ENCODE data around the gene FOXF2. TPM values are rescaled to one million over a fixed set of nuclear protein-coding genes. Genes with fewer than 3 reads are reported as not detected.

FOXF2 gene
- total RNA-seq, 1 experiment from 2014 or later = 2.7 TPM

DNA sequence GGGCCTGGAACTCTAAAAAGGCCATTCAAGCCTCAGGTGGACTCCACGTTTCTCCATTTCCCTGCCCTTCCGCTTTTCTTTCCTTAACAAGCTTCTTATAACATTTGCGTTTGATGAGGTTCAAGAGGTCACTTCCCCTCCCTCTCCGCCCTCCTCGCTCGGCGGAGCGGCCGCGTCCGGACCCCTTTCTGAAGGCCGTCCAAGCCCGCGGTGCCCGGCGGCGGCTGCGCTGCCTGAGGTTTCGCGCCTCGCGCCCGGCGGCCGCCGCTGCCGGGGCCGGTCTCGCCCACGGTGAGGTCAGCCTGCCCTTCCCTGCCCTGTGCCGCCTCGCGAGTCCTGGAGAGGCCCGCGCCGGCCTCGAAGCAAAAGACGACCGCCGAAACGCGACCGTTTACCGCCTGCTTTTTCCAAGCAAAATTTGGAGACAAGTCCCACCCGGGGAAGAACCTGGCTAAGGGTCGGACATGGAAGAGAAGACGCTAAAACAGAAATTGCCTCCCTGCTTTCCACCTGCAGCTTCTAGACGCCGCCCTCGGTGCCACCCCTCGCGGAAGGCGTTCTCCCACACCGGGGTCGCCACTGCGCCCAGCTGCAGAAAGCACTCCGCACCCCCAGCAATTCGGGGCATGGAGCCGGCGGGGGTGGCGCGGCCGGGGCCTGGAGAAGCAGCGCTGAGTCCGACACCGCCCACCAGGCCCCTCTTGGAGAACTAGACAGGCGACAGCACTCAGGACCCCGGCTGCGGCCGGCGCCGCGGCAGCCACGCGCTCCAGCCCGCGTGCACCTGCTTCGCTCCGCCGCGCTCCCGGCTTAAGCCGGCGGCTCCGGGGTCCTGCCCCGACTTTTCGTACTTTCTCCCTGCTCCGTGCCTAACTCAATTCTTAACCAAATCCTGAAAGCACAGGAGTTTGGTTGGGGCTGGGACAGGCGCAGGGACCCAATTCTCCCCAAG is 11.0 kb upstream of the FOXF2 start:
- DNase-seq (ENCODE audit: low read depth) = no peak

DNA sequence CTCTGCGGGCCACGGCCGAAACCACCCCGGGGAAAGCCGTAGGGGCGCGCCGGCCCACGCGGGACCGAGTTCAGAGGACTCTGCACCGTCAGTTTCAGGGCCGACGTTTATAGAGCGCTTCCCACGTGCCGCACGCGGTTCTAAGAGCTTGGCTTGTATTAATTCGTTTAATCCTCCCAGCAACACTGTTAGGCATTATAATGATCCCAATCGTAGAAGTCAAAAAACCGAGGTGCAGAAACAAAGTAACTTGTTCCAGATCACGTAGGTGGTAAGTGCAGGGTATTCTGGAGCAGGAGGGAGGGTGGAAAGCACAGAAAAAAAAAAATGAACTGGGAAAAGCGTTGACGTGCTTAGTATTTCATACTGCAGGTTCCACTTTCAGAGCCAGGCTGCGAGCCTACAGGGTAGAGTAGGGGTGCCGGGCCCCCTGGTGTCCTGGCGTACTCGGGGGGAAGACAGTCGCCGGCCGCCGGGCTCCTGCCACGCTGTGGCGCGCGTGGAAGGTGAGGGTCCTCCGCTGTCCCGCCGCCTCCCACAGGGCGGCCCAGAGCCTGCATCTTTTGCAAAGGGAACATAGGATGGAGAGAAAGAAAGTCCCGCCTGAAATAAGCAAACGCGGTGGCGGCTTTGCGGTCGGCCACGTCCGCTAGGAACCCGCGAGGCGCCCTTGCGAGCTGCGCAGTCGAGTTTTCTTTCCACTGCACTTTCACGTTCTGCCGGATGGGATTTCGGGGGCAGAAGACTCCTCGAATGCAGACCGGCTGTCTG is 10.2 kb upstream of the FOXF2 start:
- DNase-seq (ENCODE audit: low read depth) = peak; percentile 25

DNA sequence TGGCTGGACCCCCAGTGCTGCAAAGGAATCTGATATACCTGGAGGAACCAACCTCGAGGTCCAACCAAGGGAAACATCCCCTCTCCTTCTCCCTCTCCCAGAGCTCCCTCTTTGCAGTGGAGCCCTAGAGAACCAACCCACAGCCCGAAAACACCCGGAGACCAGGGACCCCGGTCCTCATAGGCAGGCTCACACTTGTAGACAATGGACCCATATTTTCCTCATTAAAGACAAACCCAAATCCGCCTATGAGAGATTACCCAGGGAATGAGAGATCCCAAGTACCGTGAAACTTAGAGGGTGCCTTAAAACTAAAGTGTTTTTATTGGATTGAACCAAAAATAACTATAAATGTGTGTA is 9.6 kb upstream of the FOXF2 start:
- no peak for DNase-seq (ENCODE audit: low read depth)

DNA sequence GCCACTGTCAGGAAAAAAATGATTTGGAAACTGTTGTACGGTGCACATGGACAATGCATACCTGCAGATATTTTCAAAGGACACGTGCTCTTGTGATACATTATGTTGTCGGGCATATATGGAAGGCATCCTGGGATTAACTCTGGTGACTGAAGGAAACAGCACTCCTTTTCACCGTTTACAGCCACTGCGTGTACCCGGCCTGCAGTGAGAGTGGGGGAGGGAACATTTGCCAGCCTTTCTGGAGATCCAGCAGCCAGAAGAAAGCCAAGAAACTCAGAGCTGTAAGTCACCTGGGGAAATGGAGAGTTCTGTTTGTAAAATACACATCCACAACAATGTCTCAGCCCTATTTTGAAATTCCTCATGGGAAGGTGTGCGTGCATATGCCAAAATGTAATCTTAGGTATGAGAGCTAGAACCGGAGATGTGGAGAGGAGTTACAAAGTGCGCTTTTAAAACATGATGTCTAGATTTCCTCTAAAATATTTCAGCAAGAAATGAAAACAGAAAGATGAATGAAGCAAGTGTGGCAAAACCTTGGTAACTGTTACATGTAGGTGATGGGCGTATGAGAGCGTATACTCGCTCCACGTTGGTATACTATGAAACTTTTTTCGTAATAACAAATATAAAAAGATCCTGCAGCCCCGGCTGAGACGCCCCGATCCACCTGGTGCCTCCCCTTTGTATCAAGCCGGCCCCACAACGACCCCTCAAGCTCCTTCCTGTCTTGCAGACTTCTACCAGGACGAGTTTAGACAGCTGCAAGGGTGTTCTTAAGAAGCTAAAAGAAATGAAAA is 8.6 kb upstream of the FOXF2 start:
- DNase-seq (ENCODE audit: low read depth) = no peak

DNA sequence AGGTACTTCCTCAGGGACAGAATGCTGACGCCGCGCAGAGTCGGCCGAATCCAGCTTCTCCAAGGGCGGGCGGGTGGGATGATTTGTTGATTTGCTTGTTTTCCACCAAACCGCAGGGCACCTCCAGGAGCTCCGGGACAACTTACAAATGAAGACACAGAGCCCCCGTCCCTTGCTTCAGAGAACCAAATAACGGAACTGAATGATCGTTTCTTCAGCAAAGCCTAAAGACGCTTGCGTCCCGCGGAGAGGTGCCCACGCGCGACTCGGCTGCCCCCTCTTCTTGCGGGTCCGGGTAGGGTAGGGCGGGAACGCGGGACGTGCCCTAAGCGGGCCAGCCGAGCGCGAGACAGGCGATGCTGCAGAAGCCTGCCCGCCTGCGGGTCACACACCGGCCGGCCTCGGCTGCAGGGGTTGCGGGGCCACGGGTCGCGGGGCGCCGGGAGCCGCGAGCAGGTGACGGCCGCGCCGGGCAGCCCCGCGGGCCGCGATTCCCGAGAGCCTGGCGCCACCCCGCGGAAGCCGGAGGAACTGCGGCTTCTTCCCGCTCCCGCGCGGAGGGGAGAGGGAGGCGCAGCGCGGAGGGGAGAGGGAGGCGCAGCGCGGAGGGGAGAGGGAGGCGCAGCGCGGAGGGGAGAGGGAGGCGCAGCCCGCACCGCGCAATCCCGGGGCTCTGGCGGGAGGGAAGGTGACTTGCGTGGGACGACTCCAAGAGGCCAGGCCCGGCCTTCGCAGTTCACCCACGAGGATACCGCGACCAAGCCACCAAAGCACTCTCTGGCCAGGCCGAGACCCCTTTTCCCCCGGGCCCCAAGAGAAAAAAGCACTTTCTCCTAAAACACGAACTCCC is 7.7 kb upstream of the FOXF2 start:
- DNase-seq (ENCODE audit: low read depth) = peak; percentile 69

DNA sequence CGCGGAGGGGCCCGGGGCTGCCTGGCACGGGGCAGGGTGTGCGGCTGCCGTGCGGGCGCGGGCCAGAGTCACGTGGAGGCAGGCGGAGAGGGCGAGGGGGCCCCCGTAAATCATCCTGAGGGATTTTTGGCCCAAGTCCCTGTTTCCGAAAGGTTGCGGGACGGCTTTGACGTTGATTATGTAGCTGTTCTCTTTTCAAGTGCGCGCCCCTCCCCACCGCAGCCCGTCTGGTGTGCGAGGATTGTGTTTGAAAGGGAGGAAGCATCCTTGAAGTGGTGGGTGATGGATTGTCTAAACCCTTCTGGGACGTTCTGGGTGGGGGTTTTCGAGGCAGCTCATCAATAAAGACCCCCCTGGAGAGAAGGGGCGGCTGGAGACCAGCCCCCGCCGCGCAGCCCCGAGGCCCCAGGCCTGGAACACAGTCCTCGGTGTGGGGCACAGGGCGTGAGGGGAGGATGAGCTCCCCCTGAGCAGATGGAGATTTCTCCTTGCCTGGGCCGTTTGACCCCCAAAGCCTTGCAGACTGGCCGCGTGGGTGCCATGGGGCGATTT is 7.0 kb upstream of the FOXF2 start:
- no peak for DNase-seq (ENCODE audit: low read depth)

DNA sequence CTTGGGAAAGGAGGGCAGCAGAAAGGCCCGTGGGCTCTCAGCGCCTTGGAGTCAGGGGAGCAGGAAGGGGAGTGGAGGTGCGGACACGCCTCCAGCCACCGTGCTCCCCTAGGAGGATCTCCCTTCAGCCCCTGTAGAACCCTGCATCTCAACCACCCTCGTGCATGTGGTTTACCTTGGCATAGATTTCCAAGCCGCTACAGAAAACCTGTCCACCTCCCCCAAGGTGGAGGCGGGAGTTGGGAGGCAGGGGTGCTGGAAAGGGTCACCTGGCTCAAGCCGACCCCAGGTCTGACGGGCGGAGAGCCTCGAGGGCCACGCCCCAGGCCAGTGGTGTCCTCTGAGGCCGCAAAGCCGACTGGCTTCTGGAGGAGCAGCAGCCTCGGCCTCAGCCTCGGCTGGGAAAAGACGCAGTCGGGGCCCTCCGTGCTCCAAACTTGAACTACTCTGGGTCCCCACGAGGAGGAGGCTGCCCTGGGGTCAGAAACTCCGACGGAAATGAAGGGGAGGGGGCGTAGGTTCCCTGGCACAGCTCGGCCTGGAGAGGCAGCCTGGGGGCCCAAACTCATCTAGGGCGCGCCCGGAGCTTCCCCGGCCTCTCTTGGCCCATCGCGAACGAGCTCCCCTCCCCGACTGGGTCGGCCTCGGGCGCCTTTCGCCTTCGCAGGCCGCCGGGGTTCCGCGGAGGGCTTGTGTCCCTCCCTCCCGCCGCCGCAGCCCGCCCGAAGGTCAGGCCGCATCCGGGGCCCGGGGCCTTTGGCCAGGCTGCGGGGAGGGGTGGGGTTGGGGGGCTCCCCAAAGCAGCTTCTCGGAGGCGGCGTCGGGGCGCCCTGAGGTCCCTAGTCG is 6.3 kb upstream of the FOXF2 start:
- no peak for DNase-seq (ENCODE audit: low read depth)

DNA sequence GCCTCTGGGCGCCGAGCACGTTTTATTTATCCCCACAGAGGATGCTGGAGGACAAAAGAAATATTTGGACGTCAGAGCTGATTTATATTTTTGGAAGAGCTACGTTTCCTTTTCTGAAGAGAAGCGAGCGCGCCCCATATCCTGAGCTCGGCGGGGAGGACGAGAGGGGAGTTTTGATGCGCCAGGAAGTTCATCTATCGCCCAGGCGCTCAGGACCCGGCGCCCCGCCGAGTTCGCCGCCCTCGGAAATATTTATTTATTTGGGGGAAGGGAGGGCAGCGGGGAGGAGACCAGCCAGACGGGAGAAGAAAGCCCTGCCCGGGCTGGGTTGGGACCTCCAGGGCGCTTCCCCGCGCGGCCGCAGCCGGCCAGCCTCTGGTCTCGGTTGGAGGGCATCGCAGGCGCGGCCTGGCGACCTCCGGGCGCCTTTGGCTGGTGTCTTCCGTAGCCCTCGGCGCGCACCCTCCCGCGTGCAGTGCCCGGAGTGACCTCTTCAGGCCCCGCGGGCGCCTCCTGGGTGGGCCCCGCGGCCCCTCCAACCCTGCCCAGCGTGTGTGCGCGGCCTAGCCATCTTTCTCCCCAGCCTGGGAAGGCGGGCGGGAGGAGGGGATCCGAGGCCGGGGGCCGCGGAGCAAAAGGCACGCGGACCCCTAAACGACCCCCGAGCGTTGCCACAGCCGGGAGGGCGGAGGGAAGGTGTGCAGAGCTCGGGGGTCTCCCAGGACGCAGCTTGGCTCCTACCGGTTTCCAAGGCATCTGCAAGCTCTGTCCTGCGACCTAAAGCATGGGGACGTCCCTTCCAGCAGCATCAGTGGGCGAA is 5.4 kb upstream of the FOXF2 start:
- DNase-seq (ENCODE audit: low read depth) = no peak

DNA sequence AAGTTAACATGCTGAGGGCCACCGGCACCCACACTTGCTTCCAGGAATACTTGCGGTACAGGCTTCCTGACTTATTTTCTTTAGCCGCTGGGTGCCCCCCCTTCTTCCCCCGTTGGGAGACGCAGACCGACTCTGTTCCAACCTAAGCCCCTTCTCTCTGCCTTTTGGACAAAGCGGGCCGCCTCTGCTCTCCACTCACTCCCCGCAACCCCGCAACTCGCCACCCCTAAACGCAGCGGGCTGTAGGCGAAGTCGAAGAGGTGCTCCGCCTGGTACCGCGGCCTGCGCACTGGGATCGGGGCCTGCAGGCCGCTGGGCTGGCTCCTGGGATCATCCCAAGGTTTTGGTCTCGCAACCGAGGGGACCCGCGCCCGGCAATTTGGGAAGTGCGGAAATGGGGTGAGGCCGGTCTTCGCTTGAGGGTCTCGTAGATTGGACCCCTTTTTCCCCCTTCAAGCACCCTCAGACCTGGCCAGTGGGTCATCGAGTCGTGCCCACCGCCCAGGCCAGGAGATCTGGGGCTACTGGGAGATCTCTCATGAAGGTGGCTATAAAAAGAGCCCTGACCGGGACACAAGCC is 4.7 kb upstream of the FOXF2 start:
- DNase-seq (ENCODE audit: low read depth) = no peak

DNA sequence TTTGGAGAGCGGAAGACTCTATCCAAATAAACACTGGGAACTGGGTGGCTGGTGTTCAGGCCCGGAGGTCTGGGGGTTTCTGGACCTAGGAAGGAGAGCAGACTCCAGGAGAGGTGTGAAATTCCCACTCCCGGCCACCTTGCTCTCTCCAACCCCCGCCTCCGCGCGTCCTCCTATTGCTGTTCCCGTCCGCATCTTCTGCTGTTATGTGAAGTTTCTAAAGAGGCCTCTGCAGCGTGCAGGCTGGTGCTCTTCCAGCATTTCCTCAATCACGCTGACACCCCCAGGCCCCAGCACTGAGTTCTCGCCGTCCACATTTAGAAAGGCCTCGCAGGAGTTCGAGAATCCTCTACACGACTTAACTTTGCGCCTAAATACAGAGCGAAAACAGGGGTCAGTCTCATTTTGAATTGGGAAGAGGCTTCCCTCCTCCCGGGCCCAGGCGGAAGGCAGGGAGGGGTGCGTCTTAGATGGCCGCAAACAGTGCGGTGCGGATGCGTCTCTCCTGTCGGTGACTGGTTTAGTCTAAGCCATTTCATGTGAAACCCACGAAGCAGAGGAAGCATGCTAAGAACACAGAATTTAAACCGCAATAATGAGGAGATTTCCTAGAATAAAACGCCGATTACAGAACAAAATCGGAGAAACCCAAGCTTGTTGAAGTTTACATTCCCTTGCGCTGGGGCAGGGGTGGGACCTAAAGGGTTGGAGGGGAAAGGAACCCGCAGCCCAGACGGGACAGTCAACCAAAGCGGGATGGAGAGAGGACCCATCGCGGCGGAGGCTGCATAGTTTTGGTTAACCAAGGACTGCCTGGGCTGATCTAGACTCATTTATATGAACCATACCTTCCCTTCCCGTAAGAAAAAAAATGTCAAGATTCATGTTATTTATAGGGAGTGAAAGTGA is 4.0 kb upstream of the FOXF2 start:
- no peak for DNase-seq (ENCODE audit: low read depth)

DNA sequence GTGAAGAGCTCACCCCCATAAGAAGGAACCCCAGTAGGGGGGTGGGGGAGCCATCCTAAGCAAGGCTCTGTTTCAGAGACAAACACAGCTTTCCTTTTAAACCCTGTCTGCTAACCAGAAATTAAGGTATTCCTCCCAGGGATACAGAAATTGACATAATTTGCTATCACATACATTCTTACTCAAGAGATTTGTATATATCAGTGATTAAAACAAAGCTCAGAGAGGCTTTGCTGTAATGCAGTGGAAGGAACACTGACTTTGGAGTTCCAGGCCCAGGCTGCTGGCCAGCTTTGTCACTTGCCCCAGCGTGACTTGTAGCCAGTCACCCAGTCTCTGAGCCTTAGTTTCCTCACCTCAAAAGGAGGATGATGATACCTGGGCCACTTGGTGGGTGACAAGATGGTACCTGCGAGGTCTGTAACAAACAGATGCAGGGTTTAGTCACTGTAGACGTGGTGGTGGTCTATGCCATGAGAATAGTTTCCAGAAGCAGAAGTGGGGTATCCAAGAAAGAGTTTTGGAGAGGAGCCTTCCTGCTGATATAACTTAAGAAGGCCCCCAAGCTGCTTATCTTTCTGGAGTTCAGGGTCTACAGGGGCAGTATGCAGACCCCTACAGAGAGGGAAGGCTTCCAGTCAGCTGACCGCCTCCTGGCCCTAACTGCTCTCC is 3.2 kb upstream of the FOXF2 start:
- no peak for DNase-seq (ENCODE audit: low read depth)

DNA sequence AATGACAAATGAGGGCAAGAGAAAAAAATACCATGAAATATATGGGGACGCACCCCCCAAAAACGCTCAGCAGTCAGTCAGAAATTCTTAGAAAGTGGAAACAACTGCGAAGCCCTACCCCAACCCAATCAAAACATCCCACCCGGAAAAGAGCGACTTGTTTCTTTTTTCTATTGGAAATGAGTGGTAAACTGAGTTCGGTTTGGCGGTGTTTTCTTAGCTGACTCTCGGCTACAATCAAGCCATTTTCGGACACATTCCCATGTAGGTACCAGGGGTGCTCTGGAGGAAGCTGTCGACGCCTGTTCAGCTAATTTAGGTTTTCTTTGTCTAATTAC is 1.9 kb upstream of the FOXF2 start:
- no peak for DNase-seq (ENCODE audit: low read depth)

DNA sequence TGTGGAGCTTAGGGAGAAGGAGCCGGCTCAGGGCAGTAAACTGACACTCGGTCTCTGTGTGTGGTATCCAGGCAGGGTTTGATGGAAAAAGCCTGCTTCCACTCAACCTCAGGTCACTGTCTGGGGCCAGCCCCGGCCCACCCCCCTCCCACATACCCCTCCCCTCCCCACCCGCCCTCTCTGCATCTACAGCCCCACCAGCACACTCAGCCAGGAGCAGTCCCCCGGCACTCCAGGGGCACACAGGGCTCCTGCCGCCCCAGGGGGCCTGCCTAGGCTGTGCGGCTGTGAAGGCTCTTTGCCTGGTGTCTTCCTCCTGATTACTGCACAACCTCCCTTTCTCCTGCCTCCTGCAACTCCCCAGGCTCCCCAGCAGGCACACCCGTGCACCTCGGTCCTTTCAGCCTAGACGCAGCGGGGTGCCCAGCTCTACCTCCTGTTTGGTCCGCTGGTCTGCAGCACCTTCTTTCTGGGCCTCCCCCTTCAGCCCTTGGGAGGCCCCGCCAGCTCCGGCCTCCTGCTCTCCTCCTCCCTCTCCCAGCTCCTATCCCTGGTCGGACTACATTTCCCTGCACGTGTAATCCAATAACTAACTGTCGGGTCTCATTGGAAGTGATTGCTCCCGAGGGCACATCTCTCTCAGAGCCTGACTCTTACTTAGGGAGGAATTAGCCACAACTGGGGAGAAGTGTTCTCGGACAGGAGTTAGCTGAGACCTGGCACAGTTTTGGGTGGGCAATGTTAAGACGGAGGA is 1.3 kb upstream of the FOXF2 start:
- DNase-seq (ENCODE audit: low read depth) = peak; percentile 30

DNA sequence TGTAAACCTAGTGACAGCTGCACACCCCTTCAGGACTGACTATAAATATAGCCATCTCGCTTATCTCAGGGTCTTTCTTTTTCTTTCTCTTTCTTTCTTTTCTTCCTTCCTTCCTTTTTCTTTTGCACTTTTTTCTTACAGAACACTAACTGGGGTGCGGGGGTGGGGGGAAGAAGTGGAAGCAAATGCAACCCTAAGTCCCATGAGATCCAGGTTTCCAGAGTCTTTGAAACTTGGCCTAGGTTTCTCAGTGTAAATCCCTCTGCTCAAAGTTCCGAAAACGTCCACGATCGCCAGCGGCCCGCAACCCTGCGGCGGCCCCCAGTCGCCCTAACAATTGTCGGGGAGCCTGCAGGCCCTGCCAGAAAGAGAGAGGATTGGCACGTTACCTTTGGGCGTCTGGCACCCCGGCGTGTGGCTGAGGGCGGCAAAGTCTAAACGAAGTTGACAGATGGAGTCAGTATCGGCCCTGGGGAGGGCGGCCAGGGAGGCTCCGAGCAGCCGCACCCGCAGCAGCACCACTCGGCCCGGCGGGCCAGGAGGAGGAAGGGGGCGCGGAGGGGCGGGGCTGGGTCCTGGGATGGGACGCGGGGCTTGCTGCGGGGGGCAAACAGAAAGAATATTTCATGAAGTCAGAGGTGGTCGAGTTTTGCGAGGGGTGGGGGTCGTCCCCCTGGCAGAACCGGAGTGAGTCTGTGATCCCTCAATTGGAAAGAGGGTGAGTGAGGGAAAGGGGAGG is 577 bp upstream of the FOXF2 start:
- DNase-seq (ENCODE audit: low read depth) = no peak

DNA sequence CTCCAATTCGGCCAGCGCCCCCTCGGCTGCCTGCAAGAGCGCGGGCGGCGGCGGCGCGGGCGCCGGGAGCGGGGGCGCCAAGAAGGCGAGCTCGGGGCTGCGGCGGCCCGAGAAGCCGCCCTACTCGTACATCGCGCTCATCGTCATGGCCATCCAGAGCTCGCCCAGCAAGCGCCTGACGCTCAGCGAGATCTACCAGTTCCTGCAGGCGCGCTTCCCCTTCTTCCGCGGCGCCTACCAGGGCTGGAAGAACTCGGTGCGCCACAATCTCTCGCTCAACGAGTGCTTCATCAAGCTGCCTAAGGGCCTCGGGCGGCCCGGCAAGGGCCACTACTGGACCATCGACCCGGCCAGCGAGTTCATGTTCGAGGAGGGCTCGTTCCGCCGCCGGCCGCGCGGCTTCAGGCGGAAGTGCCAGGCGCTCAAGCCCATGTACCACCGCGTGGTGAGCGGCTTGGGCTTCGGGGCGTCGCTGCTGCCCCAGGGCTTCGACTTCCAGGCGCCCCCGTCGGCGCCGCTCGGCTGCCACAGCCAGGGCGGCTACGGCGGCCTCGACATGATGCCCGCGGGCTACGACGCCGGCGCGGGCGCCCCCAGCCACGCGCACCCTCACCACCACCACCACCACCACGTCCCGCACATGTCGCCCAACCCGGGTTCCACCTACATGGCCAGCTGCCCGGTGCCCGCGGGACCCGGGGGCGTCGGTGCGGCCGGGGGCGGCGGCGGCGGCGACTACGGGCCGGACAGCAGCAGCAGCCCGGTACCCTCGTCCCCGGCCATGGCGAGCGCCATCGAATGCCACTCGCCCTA is 963 bp downstream of the FOXF2 start:
- peak; percentile 79 for DNase-seq (ENCODE audit: low read depth)
